SKM-1 (cell line): ENCODE results near the gene TJP3.

Experiments used
- DNase-seq: peaks from one replicate; lab custom pipeline; 2025; ENCODE audit not compliant: unreplicated experiment; lab: John Stamatoyannopoulos, UW

TJP3 gene

DNA sequence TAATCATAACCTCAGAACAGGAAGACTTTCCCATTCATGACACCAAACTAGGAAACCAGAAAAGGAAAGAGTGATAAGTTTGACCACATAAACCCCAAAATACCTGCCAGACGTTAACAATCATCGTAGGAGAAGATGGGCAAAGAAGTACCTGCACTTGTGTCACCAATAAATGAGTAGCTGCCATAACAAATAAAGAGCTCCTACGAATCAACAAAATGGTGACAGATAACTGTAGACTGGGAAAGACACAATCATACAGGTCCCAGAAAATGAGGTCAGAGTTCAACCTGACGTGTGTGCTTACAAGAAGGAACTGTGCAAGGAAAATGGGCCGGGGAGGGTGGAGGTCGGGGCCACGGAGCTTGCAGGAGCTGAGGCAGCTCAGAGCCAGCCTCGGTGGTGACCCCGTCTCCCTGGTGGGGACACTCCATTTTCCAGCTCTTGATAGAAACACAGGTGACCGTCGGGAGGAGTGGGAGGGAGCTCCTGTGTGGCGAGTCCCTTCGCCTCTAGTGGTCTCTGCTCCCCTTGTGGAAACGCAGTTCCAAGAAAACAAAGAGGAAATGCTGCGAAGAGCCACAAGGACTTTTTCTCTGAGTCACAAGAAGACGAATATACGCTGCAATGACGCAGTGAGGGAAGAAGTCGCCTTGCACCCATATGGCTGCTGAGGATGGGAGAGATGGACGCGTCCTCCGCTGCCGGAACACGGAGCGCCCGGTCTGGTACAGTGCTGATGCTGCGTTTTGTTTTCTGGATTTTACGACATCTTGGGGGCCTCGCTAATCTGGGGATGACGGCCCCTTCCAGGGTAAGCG, 17.4 kb upstream of the TJP3 start:
- DNase-seq, result no peak

DNA sequence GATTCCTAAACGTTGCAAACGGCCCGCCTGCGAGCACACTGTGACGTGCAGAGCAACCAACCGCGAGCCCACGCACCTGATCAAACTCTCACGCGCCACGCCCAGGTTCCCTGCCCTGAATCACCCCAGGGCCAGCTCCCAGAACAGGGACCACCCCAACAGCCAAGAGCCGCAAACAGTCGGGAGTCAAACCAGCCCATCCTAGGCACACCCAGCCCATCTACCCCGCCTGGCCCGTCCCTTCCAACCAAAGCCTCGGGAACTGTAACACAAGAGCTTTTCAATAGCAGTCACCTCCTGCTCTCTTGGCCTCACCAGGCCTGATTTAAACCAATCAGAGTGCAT, 16.8 kb upstream of the TJP3 start:
- no peak for DNase-seq

DNA sequence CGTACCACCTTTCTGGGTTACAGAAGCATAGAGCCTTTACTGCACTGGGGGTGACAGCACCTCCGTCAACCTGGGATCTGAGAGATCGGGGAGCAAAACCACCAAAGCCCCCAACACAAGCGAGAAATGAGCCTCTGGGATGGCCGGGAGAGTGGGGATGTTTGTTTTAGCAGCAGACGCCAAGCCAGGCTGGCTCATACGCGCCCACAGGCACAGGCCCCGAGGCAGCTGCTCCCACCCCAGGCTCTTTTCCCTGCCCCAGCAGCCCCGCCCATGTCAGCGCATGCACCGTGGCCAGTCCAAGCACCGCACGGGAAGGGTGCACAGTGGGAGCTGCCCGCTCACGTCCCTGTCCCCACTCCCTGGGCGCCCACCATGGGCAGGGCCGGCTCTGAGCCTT, 16.5 kb upstream of the TJP3 start:
- no peak for DNase-seq

DNA sequence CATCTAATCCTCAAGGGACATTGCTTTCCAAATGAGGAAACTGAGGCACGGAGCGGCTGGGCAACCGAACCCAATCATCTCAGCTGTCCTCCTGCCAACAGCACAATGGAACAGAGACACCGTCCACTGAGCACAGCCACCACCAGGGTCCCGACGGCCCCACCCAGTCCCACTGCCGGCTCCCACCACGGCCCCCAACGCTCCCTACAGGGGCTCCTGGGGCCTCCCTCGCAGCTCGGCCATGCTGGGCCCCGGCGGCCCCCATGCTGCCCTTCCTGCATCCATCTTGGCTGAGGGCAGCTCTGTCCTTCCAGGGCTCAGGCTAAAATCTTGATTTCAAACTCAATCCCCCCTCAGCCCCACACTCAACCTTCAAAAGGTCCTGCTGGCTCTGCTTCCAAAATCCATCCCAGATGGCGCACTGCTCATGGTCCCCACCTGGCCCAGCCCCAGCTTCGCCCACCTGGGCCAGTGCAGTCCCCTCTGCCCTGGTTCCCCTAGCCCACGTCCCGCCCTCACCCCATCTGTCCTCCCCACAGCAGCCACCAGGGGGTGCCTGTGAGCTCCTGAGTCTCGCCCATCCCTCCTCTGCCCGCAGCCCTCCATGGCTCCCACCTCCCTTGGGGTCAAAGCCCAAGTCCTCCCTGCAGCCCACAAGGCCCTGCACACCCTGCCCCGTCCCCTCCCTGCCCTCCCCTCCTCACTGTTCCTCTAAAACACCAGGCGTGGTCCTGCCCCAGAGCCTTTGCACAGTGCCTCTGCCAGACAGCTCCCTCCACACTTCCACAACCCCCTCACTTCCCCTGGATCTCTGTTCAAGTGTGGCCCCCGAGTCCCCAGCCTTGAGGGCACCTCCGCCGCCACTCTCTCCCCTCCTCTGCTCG, 15.8 kb upstream of the TJP3 start:
- DNase-seq, result no peak

GRCh38 chr19:3693025-3693925, 14.9 kb upstream of the TJP3 start:
- DNase-seq, result no peak

GRCh38 chr19:3694361-3695123, 13.6 kb upstream of the TJP3 start:
- DNase-seq, result no peak

DNA sequence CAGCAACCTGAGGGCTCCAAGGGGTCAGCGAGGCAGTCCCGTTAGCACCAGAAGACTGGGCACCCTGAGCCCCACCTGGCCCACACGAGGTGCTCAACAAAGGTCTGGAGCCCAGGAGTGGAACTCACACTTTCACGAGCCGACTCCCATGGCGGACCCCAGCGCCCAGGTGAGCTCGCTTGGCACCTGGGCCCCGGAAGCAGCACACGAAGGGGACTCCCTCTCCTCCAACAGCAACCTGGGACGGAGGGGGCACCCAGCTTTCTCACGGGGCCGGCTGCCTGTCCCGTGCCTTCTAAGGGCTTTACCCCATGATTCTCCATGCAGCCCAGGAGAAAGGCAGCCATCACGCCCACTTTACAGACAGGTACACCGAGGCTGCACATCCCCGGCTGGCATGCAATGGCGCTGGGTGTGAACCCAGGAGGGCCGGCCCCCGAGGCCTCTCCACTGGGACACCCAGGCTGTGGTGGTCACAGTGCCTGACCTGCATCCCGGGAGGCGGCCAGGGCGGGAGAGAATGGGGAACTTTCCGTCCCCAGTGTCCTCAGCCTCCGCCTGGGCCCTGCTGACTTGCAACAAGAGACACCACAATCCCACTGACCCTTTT, 13.0 kb upstream of the TJP3 start:
- no peak for DNase-seq

DNA sequence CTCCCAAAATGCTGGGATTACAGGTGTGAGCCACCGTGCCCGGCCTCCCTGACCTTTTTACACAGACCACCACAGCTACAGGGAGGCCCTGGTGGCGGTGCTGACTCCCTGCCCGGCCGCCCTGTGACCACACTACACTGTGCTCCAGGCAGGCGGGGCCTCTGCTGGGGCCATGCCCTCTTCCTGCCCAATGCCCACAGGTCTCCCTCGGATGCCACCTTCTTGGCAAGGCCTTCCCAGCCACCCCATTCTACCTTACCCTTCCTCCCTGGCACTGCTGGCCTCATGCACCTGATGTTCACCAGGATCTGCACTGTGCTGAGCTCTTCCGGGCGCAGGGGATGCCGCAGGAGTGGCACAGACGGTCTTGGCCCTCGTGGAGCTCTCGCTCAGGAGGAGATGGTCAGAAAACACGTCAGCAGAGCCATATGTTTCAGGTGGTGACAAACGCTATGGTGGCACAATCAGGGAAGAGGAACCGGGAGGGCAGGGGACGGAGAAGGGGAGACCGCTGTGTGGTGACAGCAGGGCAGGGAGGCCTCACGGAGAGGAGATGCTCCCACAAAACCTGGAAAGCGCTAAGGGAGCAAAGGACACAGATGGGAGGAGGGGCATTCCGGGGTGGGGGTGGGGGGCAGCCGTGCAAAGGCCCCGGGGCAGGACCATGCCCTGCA, 12.1 kb upstream of the TJP3 start:
- no peak for DNase-seq

DNA sequence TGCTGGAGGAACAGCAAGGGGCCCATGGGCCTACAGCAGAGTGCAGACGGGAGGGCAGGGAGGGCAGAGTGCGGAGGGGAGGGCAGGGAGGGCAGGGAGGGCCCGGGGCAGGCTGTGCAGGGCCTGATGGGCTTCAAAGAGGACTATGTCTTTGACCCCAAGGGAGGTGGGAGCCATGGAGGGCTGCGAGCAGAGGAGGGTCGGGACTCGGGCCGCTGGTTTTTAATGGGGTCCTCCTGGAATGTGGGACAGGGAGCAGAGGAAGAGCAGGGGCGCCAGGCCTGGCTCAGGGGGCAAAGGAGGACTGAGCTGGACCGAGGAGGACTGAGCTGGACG, 11.6 kb upstream of the TJP3 start:
- no peak for DNase-seq

GRCh38 chr19:3697094-3697493, 11.1 kb upstream of the TJP3 start:
- no peak for DNase-seq

DNA sequence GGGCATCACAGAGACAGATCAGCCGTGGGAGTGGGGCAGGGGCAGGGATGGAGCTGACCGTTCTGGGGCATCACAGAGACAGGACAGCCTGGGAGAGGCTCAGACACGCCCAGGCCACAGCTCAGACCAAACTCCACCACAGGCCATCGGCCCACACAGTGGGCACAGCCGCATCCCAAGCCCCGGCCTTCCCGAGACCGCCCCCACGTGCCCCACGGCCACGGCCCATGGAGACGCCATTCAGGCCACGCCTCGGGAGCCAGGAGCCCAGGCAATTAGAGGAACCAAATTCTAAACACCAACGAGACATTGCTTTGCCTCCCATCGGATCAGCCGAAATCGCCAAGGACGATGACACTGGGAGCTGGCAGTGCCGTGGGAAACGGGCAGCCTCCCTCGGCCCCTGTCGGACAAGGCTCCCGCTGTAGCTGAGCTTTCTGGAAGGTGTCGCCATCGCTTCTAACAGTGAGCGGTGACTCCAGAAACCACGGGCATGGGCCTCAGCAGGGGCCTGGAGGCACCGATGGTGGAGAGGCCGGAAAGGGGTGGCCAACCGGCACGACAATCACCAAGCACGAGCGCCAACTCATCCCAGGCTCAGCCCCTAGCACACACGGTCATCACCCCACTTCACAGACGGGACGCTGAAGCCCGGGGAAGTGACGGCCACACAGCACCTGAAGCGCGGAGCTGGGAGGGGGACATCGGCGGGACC, 10.4 kb upstream of the TJP3 start:
- DNase-seq, result no peak

DNA sequence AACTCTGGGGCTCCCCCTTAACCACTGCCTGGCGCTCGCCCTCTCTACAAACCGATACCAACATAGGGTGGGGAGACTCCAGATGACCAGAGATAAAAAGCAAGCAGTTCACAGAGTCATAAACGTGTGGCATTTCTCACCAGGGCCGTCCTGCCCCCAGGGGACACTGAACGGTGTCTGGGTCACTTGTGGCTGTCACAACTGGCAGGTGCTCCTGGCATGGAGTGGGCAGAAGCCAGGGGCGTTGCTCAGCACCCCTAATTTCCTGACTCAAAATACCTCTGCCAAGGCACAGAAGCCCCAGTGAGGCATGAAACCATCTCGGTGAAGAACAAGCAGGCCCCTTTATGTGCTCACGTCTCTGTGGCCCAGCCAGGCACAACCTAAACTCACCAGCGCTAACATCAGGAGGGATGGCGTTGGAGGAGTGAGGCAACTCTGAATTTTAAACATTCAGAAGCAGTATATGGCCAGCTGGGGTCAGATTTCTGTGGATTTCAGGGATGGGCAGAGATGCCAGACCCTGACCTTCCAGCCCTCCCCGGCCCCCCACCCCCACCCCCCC, 9.7 kb upstream of the TJP3 start:
- no peak for DNase-seq

GRCh38 chr19:3698974-3699740, 9.0 kb upstream of the TJP3 start:
- peak; percentile 39 for DNase-seq

DNA sequence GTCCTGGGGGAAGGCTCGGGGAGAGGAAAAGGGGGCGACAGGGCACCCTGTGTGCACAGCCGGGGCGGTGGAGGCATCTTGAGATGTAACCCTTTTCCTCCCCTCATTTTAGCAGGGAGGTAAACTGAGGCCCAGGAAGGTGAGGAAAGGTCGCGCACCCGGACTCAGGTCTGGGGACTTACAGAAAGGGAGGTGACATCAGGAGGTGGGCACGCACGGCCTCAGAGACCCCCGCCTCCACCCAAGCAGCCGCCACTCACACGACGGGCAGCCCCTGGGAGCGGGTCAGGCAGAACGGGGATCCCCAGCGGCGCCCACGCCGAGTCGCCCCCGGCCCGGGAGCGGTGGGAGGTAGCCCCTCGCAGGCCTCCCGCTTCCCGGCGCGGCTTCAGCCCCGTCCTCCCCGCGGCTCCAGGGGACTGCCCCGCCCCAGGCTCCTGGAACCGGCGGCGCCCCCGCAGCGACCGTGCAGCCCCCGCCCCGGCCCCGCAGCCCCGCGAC, 8.4 kb upstream of the TJP3 start:
- no peak for DNase-seq

- DNase-seq, result peak; percentile 82
Observed at GRCh38 chr19:3700242-3701032, 7.7 kb upstream of the TJP3 start, which contains the start of gene PIP5K1C. TSS of gene PIP5K1C (minus strand) at chr19:3700468. CDS start at chr19:3700390, 78 bp downstream.

- no peak for DNase-seq
Observed at GRCh38 chr19:3701200-3701599, 7.0 kb upstream of the TJP3 start.

DNA sequence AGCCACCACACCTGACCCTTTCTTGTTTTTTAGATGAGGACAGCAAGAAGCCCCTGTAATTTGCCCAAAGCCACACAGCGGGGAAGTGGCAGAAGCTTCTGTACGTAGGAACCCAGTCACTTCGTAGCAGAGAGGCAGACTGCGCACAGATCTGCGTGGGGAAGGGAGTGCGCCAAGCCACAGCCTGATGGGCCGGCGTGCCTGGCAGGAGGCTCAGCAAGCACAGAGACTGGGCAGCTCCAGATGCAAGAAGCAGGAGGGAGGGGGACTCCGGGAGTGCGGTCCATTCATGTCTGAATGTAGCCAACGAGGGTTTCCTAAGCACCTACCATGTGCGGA, 347 bp upstream of the TJP3 start:
- no peak for DNase-seq
